Measurements from ENCODE around the gene OCLN. TPM values are rescaled to one million over a fixed set of nuclear protein-coding genes. Genes with fewer than 3 reads are reported as not detected.
"Not testable (repeated sequence)": the region's sequence is repeated elsewhere in the genome, so short reads cannot be mapped to it uniquely, and the experiment has no call there.

The OCLN gene
- total RNA-seq, 1 experiment from 2014 or later, result 56.7 TPM

DNA sequence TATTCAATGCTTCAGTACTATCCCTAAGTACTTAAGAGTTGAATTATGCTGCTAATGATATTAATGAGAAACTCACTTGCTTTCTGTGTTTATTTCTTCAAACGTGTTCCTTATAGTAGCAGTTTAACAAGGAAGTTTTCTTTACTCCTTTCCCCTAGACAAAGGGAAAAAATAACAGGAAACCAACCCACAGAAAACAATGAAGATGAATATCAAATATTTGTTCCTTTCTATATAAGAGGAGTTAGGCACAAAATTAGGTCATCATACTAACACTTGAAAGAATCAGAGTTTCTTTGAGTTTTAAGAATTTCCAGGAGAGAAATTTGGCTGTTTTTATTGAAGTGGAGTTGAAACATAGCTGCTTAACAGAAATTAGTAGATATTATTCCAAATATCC is 15.4 kb upstream of the OCLN start:
- Histone ChIP-seq H3K27me3 (ENCODE audit: insufficient read depth, low read length) (no peaks in the 10 kb centered on the region), H4K20me1 (ENCODE audit: insufficient read depth) (no peaks in the 10 kb centered on the region), H3K9me3 (ENCODE audit: control insufficient read depth in 1 of 2, insufficient read depth in 1 of 2, low read depth in 1 of 2, low read length in 2 of 2) (no peaks in the 10 kb centered on the region), H3K27ac (ENCODE audit: low read depth, low read length) (no peak overlapping the region), H2AFZ (ENCODE audit: low read depth, low read length, poor library complexity, severe bottlenecking) (no peak overlapping the region), H3K9me2 (ENCODE audit: insufficient read depth) (no peaks in the 10 kb centered on the region), H3K79me2 (ENCODE audit: insufficient read depth, low read length) (no peaks in the 10 kb centered on the region), H3K4me1 (ENCODE audit: control insufficient read depth in 1 of 2, insufficient read depth in 2 of 2, low read length in 2 of 2) (no peaks in the 10 kb centered on the region), H3K36me3 (ENCODE audit: control insufficient read depth in 1 of 2, insufficient read depth in 2 of 2, low read length in 2 of 2) (no peaks in the 10 kb centered on the region), H3K4me3 (replicated peaks in 1 of 2; ENCODE audit: low read depth in 1 of 2, low read length in 2 of 2) (no peak overlapping the region), H3K9ac (ENCODE audit: low read length) (no peak overlapping the region), H3K4me2 (ENCODE audit: low read length) (no peak overlapping the region)
- ChIA-PET CTCF (interaction anchor here (1.2 kb wide), 1 partner anchor 9 kb away, joined by 3 read pairs; no protein-coding TSS in a partner anchor), RAD21 (ENCODE audit: low non-redundant PET in 1 of 2, low total read pairs in 2 of 2, uncharacterized antibody in 2 of 2, unreplicated experiment in 2 of 2) (no interaction called here), POLR2A (no interaction called here)
- DNase-seq (ENCODE audit: low read depth, low spot score), result no peak
- TF ChIP-seq CBX3 (IDR thresholded peaks at IDR 0.05; ENCODE audit: low read depth) (no peak), SIN3A (IDR thresholded peaks at IDR 0.05; ENCODE audit: low read depth) (no peak), YY1 (IDR thresholded peaks at IDR 0.05; ENCODE audit: extremely low read depth, insufficient replicate concordance, low read depth, low read length) (no peak)
- intact Hi-C loops (cut with micrococcal nuclease), result no loop called here
- ATAC-seq, result no peak
- no TSS peak for BruUV-seq (replicated peaks)

DNA sequence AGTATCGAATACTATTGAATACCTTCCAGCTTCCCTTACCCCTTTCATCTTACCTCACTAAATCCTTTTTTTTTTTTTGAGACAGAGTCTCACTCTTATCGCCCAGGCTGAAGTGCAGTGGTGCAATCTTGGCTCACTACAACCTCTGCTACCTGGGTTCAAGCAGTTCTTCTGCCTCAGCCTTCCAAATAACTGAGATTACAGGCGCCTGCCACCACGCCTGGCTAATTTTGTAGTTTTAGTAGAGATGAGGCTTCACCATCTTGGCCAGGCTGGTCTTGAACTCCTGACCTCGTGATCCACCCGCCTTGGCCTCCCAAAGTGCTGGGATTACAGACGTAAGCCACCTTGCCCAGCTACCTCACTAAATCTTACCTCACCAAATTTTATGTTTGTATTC is 14.3 kb upstream of the OCLN start:
- ATAC-seq; RAD21 ChIA-PET (ENCODE audit: low non-redundant PET in 1 of 2, low total read pairs in 2 of 2, uncharacterized antibody in 2 of 2, unreplicated experiment in 2 of 2); H3K9ac ChIP-seq (ENCODE audit: low read length); H3K4me2 ChIP-seq (ENCODE audit: low read length); H3K9me2 ChIP-seq (ENCODE audit: insufficient read depth); CTCF ChIA-PET; DNase-seq (ENCODE audit: low read depth, low spot score); H2AFZ ChIP-seq (ENCODE audit: low read depth, low read length, poor library complexity, severe bottlenecking); H3K4me3 ChIP-seq (replicated peaks in 1 of 2; ENCODE audit: low read depth in 1 of 2, low read length in 2 of 2); H3K9me3 ChIP-seq (ENCODE audit: control insufficient read depth in 1 of 2, insufficient read depth in 1 of 2, low read depth in 1 of 2, low read length in 2 of 2); H3K36me3 ChIP-seq (ENCODE audit: control insufficient read depth in 1 of 2, insufficient read depth in 2 of 2, low read length in 2 of 2); H3K27ac ChIP-seq (ENCODE audit: low read depth, low read length); H3K4me1 ChIP-seq (ENCODE audit: control insufficient read depth in 1 of 2, insufficient read depth in 2 of 2, low read length in 2 of 2); BruUV-seq (replicated peaks); intact Hi-C loops (cut with micrococcal nuclease); H3K79me2 ChIP-seq (ENCODE audit: insufficient read depth, low read length); H4K20me1 ChIP-seq (ENCODE audit: insufficient read depth); H3K27me3 ChIP-seq (ENCODE audit: insufficient read depth, low read length): not testable (repeated sequence)
- POLR2A ChIA-PET, result interaction anchor here (0.6 kb wide), 1 partner anchor 242 kb away, joined by 5 read pairs; no protein-coding TSS in a partner anchor

DNA sequence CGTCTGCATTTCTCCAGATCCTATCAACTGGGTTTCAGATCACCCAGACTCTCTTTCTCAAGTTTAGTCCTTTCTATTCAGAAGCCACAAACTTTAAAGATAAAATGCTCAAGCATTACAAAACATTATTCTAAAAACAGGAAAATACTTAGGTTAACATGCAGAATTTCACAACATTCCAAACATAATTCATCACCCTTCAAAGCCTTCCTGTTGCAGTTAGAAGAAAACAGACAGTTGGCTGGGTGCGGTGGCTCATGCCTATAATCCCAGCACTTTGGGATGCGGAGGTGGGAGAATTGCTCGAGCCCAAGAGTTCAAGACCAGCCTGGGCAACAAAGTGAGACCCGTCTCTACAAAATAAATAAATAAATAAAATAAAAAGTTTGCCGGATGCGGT is 7.7 kb upstream of the OCLN start:
- intact Hi-C loops (cut with micrococcal nuclease), result no loop called here
- ATAC-seq (no peak), DNase-seq (ENCODE audit: low read depth, low spot score) (no peak)
- Histone ChIP-seq H3K9me3 (ENCODE audit: control insufficient read depth in 1 of 2, insufficient read depth in 1 of 2, low read depth in 1 of 2, low read length in 2 of 2) (no peaks in the 10 kb centered on the region), H3K27ac (ENCODE audit: low read depth, low read length) (no peak overlapping the region), H3K27me3 (ENCODE audit: insufficient read depth, low read length) (no peaks in the 10 kb centered on the region), H3K9ac (ENCODE audit: low read length) (no peak overlapping the region), H3K36me3 (ENCODE audit: control insufficient read depth in 1 of 2, insufficient read depth in 2 of 2, low read length in 2 of 2) (no peaks in the 10 kb centered on the region), H2AFZ (ENCODE audit: low read depth, low read length, poor library complexity, severe bottlenecking) (no peak overlapping the region), H3K4me2 (ENCODE audit: low read length) (no peak overlapping the region), H3K79me2 (ENCODE audit: insufficient read depth, low read length) (no peaks in the 10 kb centered on the region), H3K4me1 (ENCODE audit: control insufficient read depth in 1 of 2, insufficient read depth in 2 of 2, low read length in 2 of 2) (no peaks in the 10 kb centered on the region), H3K4me3 (replicated peaks in 1 of 2; ENCODE audit: low read depth in 1 of 2, low read length in 2 of 2) (no peak overlapping the region), H4K20me1 (ENCODE audit: insufficient read depth) (no peaks in the 10 kb centered on the region), H3K9me2 (ENCODE audit: insufficient read depth) (no peaks in the 10 kb centered on the region)
- POLR2A ChIA-PET, result no interaction called here
- BruUV-seq (replicated peaks), result no TSS peak
- TF ChIP-seq RAD21 (IDR thresholded peaks at IDR 0.05; ENCODE audit: low read depth) (no peak), SIN3A (IDR thresholded peaks at IDR 0.05; ENCODE audit: low read depth) (no peak), TCF7L2 (IDR thresholded peaks at IDR 0.05; ENCODE audit: borderline replicate concordance, extremely low read depth, insufficient read depth, insufficient read length) (no peak), CEBPB (IDR thresholded peaks at IDR 0.05; ENCODE audit: low read depth) (no peak), JUND (IDR thresholded peaks at IDR 0.05) (no peak), POLR2AphosphoS5 (IDR thresholded peaks at IDR 0.05; ENCODE audit: low read depth, low read length) (no peak), ZFX (IDR thresholded peaks at IDR 0.05) (no peak)
- TF ChIP-seq, protein P1, sequence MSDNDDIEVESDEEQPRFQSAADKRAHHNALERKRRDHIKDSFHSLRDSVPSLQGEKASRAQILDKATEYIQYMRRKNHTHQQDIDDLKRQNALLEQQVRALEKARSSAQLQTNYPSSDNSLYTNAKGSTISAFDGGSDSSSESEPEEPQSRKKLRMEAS (IDR thresholded peaks at IDR 0.05), result no peak
- TF ChIP-seq, protein P2, sequence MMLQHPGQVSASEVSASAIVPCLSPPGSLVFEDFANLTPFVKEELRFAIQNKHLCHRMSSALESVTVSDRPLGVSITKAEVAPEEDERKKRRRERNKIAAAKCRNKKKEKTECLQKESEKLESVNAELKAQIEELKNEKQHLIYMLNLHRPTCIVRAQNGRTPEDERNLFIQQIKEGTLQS (IDR thresholded peaks at IDR 0.05), result no peak
- RAD21 ChIA-PET (ENCODE audit: low non-redundant PET in 1 of 2, low total read pairs in 2 of 2, uncharacterized antibody in 2 of 2, unreplicated experiment in 2 of 2), result no interaction called here
- CTCF ChIA-PET, result no interaction called here
